GM19025 (cell line): ENCODE data around the gene GJA4.
"Not testable (repeated sequence)": the region's sequence is repeated elsewhere in the genome, so short reads cannot be mapped to it uniquely, and the experiment has no call there.

ENCODE experiments used
- ATAC-seq: cut with Tn5 transposase; IDR thresholded peaks from one replicate; pipeline ENCODE4 v1.9.1; 2021; ENCODE audit warnings: mild to moderate bottlenecking, low read depth, moderate library complexity; ENCODE audit not compliant: unreplicated experiment

The GJA4 gene

GRCh38 chr1:34786521-34787325 is 6.1 kb upstream of the GJA4 start:
- no peak for ATAC-seq

DNA sequence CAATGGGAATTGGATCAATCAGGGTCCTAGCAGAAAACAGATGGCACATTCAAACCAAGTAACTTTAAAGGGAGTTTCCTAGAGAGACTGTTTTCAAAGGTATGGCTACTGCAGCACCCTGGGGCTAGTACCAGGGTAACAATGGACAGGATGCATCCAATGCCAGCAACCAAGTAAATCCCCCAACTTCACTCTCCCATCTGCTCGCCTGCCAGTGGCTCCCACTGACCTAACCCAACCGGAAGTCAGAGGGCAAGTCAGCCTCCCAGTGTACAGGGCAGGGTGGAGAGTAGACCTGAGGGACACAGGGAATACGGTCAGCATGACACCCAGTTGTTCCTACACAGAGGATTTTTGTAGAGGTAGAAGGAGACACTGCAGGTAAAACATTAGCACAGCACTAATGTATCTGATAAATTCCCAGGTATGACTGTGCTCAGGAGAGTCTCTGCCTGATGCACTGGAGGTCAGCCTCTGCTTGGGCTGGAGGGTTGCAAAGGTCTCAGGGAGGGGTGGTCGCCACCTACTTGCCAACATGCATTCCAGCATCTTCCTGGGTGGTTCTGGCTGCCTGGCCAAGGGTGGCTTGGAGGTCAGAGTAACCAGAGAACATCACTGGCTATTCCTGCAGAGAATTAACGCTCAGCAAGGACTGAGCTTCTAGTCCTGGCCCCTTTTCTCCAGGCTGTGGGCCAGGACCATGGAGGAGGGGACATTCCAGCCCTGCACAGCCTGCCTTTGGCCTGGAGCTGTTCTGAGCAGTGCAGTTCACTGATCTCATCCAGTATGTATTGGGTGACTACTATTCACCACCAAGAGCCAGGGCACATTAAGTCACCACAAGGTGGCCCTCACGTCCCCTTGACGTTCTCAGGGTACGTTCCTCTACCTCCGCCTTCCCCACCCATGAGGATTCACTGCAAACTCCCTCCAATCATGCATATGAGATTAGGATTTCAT is 5.1 kb upstream of the GJA4 start:
- no peak for ATAC-seq

DNA sequence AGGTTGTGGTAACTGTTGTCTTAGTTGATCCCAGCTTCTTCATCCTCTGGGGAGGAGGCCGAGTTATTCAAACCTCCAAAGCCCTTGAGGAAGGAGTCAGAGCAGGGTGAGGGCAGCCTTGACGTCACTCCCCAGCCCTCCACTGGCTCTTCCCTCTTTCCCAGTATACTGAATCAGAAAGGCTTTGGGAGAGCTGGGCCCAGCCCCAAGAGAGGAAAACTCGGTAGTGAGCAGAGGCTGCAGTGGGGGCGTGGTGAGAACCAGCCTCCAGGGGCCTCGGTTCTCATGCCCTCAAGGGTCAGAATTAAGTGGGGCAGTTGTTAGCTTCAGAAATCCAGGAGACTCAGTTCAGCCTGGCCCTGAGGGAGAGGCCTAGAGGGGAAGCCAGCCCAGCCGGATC is 1.8 kb upstream of the GJA4 start:
- no peak for ATAC-seq

- ATAC-seq = no peak
Measured at GRCh38 chr1:34792424-34792823, 375 bp upstream of the GJA4 start.

DNA sequence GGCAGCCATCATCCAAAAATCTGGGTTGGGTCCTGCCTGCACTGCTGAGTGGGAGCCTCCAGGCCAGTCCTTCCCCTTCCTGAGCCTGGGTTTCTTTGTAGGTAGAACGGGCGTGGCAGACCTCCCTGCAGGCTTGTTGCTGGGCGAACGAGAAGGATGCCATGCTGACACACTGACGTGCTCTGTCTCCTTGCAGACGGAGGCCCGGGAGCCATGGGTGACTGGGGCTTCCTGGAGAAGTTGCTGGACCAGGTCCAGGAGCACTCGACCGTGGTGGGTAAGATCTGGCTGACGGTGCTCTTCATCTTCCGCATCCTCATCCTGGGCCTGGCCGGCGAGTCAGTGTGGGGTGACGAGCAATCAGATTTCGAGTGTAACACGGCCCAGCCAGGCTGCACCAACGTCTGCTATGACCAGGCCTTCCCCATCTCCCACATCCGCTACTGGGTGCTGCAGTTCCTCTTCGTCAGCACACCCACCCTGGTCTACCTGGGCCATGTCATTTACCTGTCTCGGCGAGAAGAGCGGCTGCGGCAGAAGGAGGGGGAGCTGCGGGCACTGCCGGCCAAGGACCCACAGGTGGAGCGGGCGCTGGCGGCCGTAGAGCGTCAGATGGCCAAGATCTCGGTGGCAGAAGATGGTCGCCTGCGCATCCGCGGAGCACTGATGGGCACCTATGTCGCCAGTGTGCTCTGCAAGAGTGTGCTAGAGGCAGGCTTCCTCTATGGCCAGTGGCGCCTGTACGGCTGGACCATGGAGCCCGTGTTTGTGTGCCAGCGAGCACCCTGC is 1.4 kb downstream of the GJA4 start:
- ATAC-seq = no peak

DNA sequence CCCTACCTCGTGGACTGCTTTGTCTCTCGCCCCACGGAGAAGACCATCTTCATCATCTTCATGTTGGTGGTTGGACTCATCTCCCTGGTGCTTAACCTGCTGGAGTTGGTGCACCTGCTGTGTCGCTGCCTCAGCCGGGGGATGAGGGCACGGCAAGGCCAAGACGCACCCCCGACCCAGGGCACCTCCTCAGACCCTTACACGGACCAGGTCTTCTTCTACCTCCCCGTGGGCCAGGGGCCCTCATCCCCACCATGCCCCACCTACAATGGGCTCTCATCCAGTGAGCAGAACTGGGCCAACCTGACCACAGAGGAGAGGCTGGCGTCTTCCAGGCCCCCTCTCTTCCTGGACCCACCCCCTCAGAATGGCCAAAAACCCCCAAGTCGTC is 2.0 kb downstream of the GJA4 start:
- no peak for ATAC-seq

DNA sequence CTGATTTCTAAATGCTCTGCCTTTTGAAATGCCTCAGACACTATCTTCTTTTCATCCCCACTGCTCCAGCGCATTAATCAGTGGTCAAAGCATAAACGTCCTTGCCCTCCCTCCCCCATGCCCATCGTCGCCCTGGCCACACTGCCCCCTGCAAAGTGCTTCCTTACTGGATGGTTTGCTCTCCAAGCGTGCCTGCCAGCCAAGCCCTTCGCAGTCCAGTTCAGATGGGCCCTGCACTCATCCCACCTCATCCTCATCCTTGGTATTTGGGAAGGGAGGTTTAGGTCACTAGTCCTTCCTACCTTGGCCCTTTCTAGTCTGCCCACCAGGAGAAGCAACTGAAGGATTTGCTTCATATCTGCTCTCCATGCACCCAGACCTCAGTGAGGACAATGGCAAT is 3.1 kb downstream of the GJA4 start:
- ATAC-seq = no peak

DNA sequence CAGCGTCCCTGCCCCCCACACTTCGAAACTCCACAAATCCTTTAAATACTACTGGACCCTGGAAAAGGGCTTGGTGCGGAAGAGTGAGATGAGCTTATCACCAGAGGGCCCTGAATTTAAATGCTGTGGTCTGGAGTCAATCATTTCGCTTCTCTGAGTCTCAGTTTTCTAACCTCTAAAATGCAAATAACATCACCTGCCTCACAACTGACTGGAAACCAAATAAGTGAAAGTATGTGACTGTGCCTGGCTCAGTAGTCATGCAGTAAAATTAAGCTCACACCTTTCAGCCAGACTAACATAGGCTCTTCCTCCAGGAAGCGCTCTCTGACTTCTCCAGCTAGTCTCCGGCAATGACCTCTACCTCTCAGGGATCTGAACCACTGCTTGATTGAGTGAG is 4.2 kb downstream of the GJA4 start:
- no peak for ATAC-seq

- no peak for ATAC-seq
Measured at GRCh38 chr1:34800214-34800613, 7.4 kb downstream of the GJA4 start.

DNA sequence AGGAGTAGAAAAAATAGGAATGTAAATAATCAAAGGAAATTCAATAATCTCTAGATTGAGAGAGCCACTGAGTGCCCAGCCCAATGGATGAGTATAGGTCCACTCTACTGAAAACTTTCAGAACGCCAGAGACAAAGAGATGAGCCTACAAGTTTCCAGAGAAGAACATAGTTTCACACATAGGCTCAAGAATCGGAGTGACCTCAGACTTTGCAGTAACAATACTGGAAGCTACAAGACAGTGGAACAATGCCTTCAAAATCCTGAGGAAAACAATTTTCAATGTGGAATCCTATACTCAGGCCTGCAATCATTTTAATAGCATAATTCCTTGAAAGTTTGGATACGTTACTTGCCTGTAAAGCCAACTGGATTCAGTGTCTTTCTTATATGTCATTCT is 11.0 kb downstream of the GJA4 start:
- no peak for ATAC-seq

- ATAC-seq = no peak
Measured at GRCh38 chr1:34806396-34806795, 13.6 kb downstream of the GJA4 start.

- no peak for ATAC-seq
Measured at GRCh38 chr1:34808051-34808810, 15.4 kb downstream of the GJA4 start.

- not testable (repeated sequence) for ATAC-seq
Measured at GRCh38 chr1:34810781-34811180, 18.0 kb downstream of the GJA4 start.

DNA sequence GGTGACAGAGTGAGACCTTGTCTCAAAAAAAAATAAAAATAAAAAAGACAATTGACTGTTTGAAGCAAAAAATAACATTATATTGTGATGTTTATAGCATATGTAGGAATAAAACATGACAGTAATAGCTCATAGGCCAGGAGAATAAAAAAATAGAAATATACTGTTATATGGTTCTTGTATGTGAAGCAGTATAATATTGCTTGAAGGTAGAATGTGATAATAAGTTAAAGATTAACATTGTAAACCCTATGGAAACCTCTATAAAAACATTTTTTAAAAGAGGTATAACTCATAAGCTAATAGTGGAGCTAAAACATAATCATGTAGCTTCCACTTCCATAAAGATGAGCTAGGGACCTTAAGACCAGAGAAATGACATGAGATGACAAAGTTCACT is 23.5 kb downstream of the GJA4 start:
- no peak for ATAC-seq

GRCh38 chr1:34816778-34817177 is 24.0 kb downstream of the GJA4 start:
- ATAC-seq = no peak

DNA sequence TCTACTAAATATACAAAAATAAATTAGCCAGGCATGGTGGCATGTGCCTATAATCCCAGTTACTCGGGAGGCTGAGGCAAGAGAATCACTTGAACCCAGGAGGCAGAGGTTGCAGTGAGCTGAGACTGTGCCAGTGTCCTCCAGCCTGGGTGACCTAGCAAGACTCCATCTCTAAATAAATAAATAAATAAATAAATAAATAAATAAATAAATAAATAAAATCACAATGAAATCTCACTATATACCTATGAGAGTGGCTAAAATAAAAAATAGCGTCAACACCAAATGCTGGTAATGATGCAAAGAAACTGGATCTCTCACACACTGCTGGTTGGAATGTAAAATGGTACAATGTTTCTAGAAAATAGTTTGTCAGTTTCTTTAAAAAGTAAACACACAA is 26.1 kb downstream of the GJA4 start:
- not testable (repeated sequence) for ATAC-seq

GRCh38 chr1:34822202-34822601 is 29.4 kb downstream of the GJA4 start:
- ATAC-seq = no peak

DNA sequence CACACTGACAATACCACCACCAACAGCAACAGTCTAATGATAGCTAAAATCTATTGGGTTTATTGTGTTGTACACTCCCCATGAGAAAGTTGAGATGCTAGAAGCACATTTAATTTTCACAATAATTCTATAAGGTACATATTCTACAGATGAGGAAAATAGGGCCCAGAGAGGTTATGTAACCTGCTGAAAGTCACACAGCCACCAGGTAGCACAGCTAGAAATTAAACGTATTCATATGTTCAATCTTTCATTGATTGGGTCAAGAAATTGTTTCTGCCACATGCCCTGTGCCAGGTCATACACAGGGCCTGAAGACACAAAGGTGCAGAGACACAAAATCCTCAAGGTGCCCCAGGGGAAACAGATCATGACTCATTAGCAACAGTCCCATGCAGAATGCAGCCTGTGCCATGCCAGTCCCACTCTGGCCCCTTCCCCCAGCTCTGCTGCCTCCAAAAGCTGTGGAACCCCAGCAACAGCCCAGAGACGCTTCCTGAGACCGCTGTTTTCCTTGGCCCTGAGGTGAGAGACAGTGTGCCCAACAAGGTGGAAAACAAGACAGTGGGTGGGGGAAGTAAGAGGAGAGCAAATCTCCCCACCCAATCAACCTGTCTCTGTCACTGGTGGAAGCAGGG is 32.1 kb downstream of the GJA4 start:
- ATAC-seq = no peak

DNA sequence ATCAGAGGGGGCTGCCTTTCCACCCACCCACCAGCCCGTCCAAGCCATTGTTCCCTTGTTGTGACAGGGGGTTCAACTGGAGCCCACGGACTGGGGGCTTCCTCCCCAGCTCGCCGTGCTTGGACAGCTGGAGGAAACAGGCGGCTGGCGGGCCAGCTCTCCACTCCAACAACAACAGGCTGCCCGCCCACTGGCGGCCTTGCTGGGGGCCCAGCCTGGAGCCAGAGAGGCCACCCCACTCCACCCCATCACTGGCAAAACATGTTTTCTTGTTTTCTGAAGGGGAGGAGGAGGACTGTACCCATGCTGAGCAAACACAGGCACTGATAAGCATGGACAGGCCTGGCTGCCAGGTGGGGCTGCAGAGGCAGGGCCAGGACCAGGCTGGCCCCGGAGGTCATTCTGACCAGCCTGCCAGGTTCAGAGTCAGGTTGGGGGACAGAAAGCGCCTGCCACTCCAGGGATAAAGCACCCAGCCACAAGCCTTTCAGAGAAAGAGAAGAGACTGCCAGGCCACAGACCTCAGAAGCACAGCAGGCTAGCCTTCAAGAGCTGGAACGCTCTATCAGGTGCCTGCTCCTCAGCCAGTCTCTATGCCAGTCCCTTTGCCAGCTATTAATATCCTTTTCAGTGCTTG is 32.8 kb downstream of the GJA4 start:
- ATAC-seq = no peak
